Measurements from ENCODE around the gene VPS52.
"Not testable (repeated sequence)": the region's sequence is repeated elsewhere in the genome, so short reads cannot be mapped to it uniquely, and the experiment has no call there.

VPS52 gene

GRCh38 chr6:33241968-33242367 is 29.7 kb downstream of the VPS52 start:
- Histone ChIP-seq H3K27me3 (ENCODE audit: insufficient read depth, low read depth, severe bottlenecking) (no peaks in the 10 kb centered on the region), H3K36me3 (no peaks in the 10 kb centered on the region), H3K9me3 (ENCODE audit: severe bottlenecking) (peaks cover 2% of the 10 kb centered on the region), H3K27ac (no peak overlapping the region), H3K4me3 (ENCODE audit: low read depth, low read length) (no peak overlapping the region)
- TF ChIP-seq, protein P1, sequence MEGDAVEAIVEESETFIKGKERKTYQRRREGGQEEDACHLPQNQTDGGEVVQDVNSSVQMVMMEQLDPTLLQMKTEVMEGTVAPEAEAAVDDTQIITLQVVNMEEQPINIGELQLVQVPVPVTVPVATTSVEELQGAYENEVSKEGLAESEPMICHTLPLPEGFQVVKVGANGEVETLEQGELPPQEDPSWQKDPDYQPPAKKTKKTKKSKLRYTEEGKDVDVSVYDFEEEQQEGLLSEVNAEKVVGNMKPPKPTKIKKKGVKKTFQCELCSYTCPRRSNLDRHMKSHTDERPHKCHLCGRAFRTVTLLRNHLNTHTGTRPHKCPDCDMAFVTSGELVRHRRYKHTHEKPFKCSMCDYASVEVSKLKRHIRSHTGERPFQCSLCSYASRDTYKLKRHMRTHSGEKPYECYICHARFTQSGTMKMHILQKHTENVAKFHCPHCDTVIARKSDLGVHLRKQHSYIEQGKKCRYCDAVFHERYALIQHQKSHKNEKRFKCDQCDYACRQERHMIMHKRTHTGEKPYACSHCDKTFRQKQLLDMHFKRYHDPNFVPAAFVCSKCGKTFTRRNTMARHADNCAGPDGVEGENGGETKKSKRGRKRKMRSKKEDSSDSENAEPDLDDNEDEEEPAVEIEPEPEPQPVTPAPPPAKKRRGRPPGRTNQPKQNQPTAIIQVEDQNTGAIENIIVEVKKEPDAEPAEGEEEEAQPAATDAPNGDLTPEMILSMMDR (IDR thresholded peaks at IDR 0.05; ENCODE audit: low read depth, low read length), result no peak
- no peak for DNase-seq

DNA sequence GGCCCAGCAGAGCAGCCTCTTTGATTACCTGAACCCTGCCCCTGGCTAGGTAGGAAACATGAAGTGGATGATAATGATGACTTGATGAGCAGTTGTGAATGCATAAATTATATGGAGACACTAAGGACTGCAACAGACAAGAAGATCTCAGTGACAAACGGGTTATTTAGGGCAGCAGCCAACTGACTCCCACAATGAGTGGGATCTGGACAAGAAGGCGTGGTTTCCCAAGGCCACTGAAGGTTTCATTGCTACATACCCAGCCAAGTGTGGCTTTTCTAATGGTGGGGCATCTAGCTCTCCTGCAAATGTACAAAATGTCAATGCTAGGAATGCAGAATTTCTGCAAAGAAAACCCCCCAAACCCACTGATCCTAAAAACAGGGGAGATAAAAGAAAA is 33.9 kb downstream of the VPS52 start:
- Histone ChIP-seq H3K9me3 (ENCODE audit: severe bottlenecking) (peaks cover 2% of the 10 kb centered on the region), H3K36me3 (no peaks in the 10 kb centered on the region), H3K27me3 (ENCODE audit: insufficient read depth, low read depth, severe bottlenecking) (no peaks in the 10 kb centered on the region), H3K4me3 (ENCODE audit: low read depth, low read length) (no peak overlapping the region), H3K27ac (no peak overlapping the region)
- TF ChIP-seq, protein P1 (IDR thresholded peaks at IDR 0.05; ENCODE audit: low read depth, low read length), result no peak
- no peak for DNase-seq

GRCh38 chr6:33236852-33237251 is 34.8 kb downstream of the VPS52 start:
- TF ChIP-seq, protein P1 (IDR thresholded peaks at IDR 0.05; ENCODE audit: low read depth, low read length), result no peak
- H3K27ac ChIP-seq, result no peak overlapping the region
- H3K36me3 ChIP-seq, result no peaks in the 10 kb centered on the region
- no peak for DNase-seq
- H3K4me3 ChIP-seq (ENCODE audit: low read depth, low read length), result no peak overlapping the region
- H3K9me3 ChIP-seq (ENCODE audit: severe bottlenecking), result peaks cover 2% of the 10 kb centered on the region
- H3K27me3 ChIP-seq (ENCODE audit: insufficient read depth, low read depth, severe bottlenecking), result no peaks in the 10 kb centered on the region

- Histone ChIP-seq H3K9me3 (ENCODE audit: severe bottlenecking) (peaks cover 2% of the 10 kb centered on the region), H3K4me3 (ENCODE audit: low read depth, low read length) (no peak overlapping the region), H3K27me3 (ENCODE audit: insufficient read depth, low read depth, severe bottlenecking) (no peaks in the 10 kb centered on the region), H3K27ac (no peak overlapping the region), H3K36me3 (no peaks in the 10 kb centered on the region)
- TF ChIP-seq, protein P1 (IDR thresholded peaks at IDR 0.05; ENCODE audit: low read depth, low read length), result no peak
- no peak for DNase-seq
These were observed 35.3 kb downstream of the VPS52 start for GRCh38 chr6:33236328-33236727.

DNA sequence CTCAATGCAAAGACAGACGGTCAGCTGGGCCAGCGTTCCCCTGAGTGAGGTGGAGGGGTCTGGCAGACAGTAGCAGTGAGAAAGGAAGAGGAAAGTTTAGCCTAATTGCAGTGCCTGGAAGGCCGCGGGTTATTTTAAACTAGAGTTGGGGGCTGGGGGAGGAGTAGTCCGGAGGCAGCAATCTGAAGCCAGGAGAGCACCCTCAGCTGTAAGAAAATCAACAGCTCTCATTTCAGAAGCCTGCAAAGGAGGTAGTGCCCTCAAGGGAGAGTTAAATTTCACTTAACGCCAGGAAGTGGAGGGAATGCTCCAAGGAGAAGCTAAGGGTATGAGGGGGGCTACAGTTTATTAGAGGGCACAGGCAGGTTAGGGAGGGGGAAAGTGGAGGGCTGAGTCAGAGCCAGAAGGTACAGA is 36.4 kb downstream of the VPS52 start:
- Histone ChIP-seq H3K27ac (no peak overlapping the region), H3K36me3 (no peaks in the 10 kb centered on the region), H3K4me3 (ENCODE audit: low read depth, low read length) (no peak overlapping the region), H3K9me3 (ENCODE audit: severe bottlenecking) (peaks cover 2% of the 10 kb centered on the region), H3K27me3 (ENCODE audit: insufficient read depth, low read depth, severe bottlenecking) (no peaks in the 10 kb centered on the region)
- TF ChIP-seq, protein P1 (IDR thresholded peaks at IDR 0.05; ENCODE audit: low read depth, low read length), result no peak
- no peak for DNase-seq

DNA sequence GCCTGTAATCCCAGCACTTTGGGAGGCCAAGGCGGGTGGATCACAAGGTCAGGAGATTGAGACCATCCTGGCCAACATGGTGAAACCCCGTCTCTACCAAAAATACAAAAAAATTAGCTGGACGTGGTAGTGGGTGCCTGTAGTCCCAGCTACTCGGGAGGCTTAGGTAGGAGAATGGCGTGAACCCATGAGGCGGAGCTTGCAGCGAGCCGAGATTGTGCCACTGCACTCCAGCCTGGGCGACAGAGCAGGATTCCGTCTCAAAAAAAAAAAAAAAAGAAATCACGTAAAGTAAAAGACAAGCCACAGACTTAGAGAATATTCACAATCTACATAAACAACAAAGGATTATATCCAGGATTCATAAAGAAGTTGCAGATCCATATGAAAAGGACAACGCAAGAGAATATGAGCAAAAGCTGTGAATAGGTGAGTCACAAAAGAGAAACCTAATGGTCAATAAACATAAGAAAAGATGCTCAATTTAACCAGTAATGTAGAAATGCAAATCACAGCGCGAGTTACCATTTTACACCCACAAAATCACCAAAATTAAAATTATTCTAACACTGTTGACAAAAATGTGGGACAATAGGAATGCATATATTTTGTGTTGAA is 45.1 kb downstream of the VPS52 start:
- H3K9me3 ChIP-seq (ENCODE audit: severe bottlenecking); H3K27me3 ChIP-seq (ENCODE audit: insufficient read depth, low read depth, severe bottlenecking); H3K27ac ChIP-seq; H3K4me3 ChIP-seq (ENCODE audit: low read depth, low read length); DNase-seq; H3K36me3 ChIP-seq: not testable (repeated sequence)

All from WERI-Rb-1 (cell line).